B cell (primary cell): Measurements from ENCODE around the gene CFD. TPM values are rescaled to one million over a fixed set of nuclear protein-coding genes. Genes with fewer than 3 reads are reported as not detected.
"Not testable (repeated sequence)": the region's sequence is repeated elsewhere in the genome, so short reads cannot be mapped to it uniquely, and the experiment has no call there.

Experiments
- ATAC-seq: fragments of 200-7000 bp; cut with Tn5 transposase; one replicate; pipeline ENCODE4 v1.10.0; 2021; ENCODE audit warnings: low read depth, mild to moderate bottlenecking, moderate number of reproducible peaks, moderate library complexity
- CTCF ChIA-PET: fragments of 350-600 bp; sonication (Branson Sonifier 250); formaldehyde crosslinking; loops from one replicate; lab custom pipeline; 2021; ENCODE audit warnings: antibody characterized with exemption, inconsistent platforms; lab: Charles Lee
- POLR2A ChIA-PET: fragments of 350-600 bp; sonication (Branson Sonifier 250); formaldehyde crosslinking; loops from one replicate; lab custom pipeline; 2021; ENCODE audit warnings: antibody characterized with exemption; lab: Charles Lee
- DNase-seq: peaks from one replicate; pipeline ENCODE4 v3.0.0; 2013
- H2AFZ ChIP-seq: 2 replicates; pipeline ENCODE4 v1.6.1; 2012; ENCODE audit warnings: mild to moderate bottlenecking, low read depth, low read length; ENCODE audit not compliant: insufficient read depth, poor library complexity, severe bottlenecking
- H3K27ac ChIP-seq, 2 donors: 1 replicate in 1 of 2; 2 replicates in 1 of 2; pipeline ENCODE4 v1.5.1; 2012 to 2013; ENCODE audit warnings: low read length in 2 of 2, mild to moderate bottlenecking in 2 of 2, moderate library complexity in 1 of 2
- H3K27me3 ChIP-seq, 4 experiments: fragments of 200-600 bp in 1 of 4; sonication (generic) in 1 of 4; replicated peaks in 1 of 4; 1 replicate in 2 of 4; 2 replicates in 2 of 4; pipeline versions ENCODE4 v1.6.1 to v1.7.0; 2013 to 2016; ENCODE audit warnings: low read length in 3 of 4, mild to moderate bottlenecking in 2 of 4, mixed read lengths in 1 of 4, moderate library complexity in 1 of 4; ENCODE audit not compliant: insufficient read depth in 4 of 4, control insufficient read depth in 3 of 4; ENCODE audit errors: control extremely low read depth in 1 of 4
- H3K36me3 ChIP-seq, 2 experiments: replicated peaks in 1 of 2; 1 replicate in 1 of 2; 2 replicates in 1 of 2; pipeline versions ENCODE4 v1.6.1 to v1.7.1; 2013; ENCODE audit warnings: low read length in 1 of 2; ENCODE audit not compliant: insufficient read depth in 2 of 2, control insufficient read depth in 1 of 2; ENCODE audit errors: control extremely low read depth in 1 of 2, extremely low read depth in 1 of 2
- H3K4me1 ChIP-seq, 2 donors: fragments of 200-600 bp in 1 of 2; sonication (generic) in 1 of 2; 1 replicate in 1 of 2; 2 replicates in 1 of 2; pipeline versions ENCODE4 v1.5.1 to v1.6.1; 2013 to 2017; ENCODE audit warnings: low read length in 2 of 2; ENCODE audit not compliant: control insufficient read depth in 2 of 2, insufficient read depth in 2 of 2
- H3K4me2 ChIP-seq: replicated peaks from 2 replicates; pipeline ENCODE3; 2012; ENCODE audit warnings: mild to moderate bottlenecking, low read depth, low read length; ENCODE audit not compliant: poor library complexity, severe bottlenecking
- H3K4me3 ChIP-seq, 5 experiments: fragments of 200-600 bp in 1 of 5; sonication (generic) in 1 of 5; 1 replicate in 3 of 5; 2 replicates in 2 of 5; pipeline versions ENCODE4 v1.5.1 to v1.7.0; 2011 to 2016; ENCODE audit warnings: low read length in 4 of 5, mild to moderate bottlenecking in 4 of 5, low read depth in 2 of 5, control low read depth in 1 of 5, moderate library complexity in 1 of 5; ENCODE audit not compliant: insufficient read depth in 1 of 5; ENCODE audit errors: control extremely low read depth in 1 of 5, extremely low read depth in 1 of 5
- H3K79me2 ChIP-seq: fragments of 200-600 bp; sonication (generic); one replicate; pipeline ENCODE4 v1.6.0; 2016; ENCODE audit warnings: low read length; ENCODE audit not compliant: control insufficient read depth, insufficient read depth
- H3K9ac ChIP-seq: fragments of 200-600 bp; sonication (generic); 2 replicates; pipeline ENCODE4 v1.6.1; 2017; ENCODE audit warnings: mild to moderate bottlenecking, low read length, moderate library complexity
- H3K9me3 ChIP-seq, 3 donors: one replicate each; pipeline versions ENCODE4 v1.6.1 to v1.7.1; 2013; ENCODE audit warnings: low read length in 2 of 3; ENCODE audit not compliant: control insufficient read depth in 2 of 3, insufficient read depth in 1 of 3; ENCODE audit errors: control extremely low read depth in 1 of 3
- H4K20me1 ChIP-seq: 2 replicates; pipeline ENCODE4 v1.6.0; 2012; ENCODE audit warnings: mild to moderate bottlenecking, low read length; ENCODE audit not compliant: insufficient read depth, control insufficient read depth, poor library complexity, severe bottlenecking
- H3K27ac Mint-ChIP-seq: one replicate; pipeline ENCODE4 v1.8.0; 2021; ENCODE audit warnings: mixed read lengths
- H3K27me3 Mint-ChIP-seq: one replicate; pipeline ENCODE4 v1.8.0; 2021; ENCODE audit warnings: mixed read lengths
- H3K4me1 Mint-ChIP-seq: one replicate; pipeline ENCODE4 v1.8.0; 2021; ENCODE audit warnings: mixed read lengths
- H3K4me3 Mint-ChIP-seq: one replicate; pipeline ENCODE4 v1.8.0; 2021; ENCODE audit warnings: mixed read lengths
- H3K9me3 Mint-ChIP-seq: one replicate; pipeline ENCODE4 v1.8.0; 2022; ENCODE audit warnings: mixed read lengths; ENCODE audit not compliant: insufficient read depth
- EZH2 ChIP-seq: IDR thresholded peaks from 2 replicates; pipeline ENCODE4 v1.6.1; 2012; ENCODE audit warnings: borderline replicate concordance, low read depth, mild to moderate bottlenecking, moderate library complexity, low read length; ENCODE audit not compliant: insufficient read depth, poor library complexity, severe bottlenecking
- WGBS: methylation state at CpG from one replicate; pipeline ENCODE4 v1.1.5; 2013; ENCODE audit warnings: missing lambda C conversion rate; ENCODE audit not compliant: insufficient coverage; 5-methylcytosine and 5-hydroxymethylcytosine counted together
- intact Hi-C: fragments of 100-400 bp; cut with micrococcal nuclease; formaldehyde crosslinking; loops from one replicate; pipeline ENCODE4 v1.10.0; 2022
- polyA plus RNA-seq: library from polyadenylated mRNA; depleted of rRNA; stranded (reverse); fragments of >200 nt; gene quantifications from 2 replicates; pipeline ENCODE4 v1.2.3, GENCODE V29; 2012
- total RNA-seq, 2 donors: library from RNA; stranded (reverse); fragments of 120-200 nt in 1 of 2; gene quantifications; 1 replicate in 1 of 2; 2 replicates in 1 of 2; pipeline versions ENCODE4 v1.2.3 to v1.2.4, GENCODE V29; 2013 to 2022
- TF ChIP-seq, protein P1 (sequence below): fragments of 200-600 bp; IDR thresholded peaks from one replicate; pipeline ENCODE4 v1.8.0; 2022; ENCODE audit warnings: antibody characterized with exemption, mild to moderate bottlenecking

Gene CFD
- total and polyA plus RNA-seq, 2 donors (not counting 1 experiment from before 2014, with no cell fraction given) = 0.79 to 6.6 TPM

DNA sequence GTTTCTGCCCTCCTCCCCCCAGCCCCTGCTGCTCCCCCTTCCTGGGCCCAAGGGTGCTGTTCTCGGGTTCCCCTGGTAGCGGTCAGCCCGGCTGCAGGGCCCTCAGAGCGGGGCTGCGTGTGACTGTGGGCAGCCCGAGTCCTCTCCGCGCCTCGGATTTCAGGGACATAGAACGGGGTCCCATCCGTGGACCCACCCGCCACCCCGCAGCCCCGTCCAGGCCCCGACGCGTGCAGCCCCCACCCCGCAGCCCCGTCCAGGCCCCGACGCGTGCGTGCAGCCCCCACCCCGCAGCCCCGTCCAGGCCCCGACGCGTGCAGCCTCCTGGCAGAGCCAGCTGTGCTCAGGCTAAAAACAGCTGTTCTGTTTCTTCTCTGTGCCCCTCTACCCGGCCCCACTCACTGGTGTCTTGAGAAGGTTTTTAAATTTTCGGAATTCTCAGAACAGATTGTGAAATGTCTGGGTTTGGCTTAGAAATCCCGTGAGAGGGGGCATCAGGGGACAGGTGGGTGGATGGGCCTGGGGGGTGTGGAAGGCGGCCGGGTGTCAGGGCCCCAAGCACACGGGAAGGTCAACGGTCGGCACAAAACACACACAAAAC, 24.2 kb upstream of the CFD start:
- H3K4me1 Mint-ChIP-seq = no peaks in the 10 kb centered on the region
- CTCF ChIA-PET = no interaction called here
- 86% methylated on average over 27 of the region's 36 CpGs for WGBS
- TF ChIP-seq EZH2 = no peak
- TF ChIP-seq, protein P1, sequence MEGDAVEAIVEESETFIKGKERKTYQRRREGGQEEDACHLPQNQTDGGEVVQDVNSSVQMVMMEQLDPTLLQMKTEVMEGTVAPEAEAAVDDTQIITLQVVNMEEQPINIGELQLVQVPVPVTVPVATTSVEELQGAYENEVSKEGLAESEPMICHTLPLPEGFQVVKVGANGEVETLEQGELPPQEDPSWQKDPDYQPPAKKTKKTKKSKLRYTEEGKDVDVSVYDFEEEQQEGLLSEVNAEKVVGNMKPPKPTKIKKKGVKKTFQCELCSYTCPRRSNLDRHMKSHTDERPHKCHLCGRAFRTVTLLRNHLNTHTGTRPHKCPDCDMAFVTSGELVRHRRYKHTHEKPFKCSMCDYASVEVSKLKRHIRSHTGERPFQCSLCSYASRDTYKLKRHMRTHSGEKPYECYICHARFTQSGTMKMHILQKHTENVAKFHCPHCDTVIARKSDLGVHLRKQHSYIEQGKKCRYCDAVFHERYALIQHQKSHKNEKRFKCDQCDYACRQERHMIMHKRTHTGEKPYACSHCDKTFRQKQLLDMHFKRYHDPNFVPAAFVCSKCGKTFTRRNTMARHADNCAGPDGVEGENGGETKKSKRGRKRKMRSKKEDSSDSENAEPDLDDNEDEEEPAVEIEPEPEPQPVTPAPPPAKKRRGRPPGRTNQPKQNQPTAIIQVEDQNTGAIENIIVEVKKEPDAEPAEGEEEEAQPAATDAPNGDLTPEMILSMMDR = no peak
- Histone ChIP-seq H3K36me3 (no peaks in the 10 kb centered on the region), H3K9ac (no peak overlapping the region), H3K4me2 (no peak overlapping the region), H3K27me3 (peaks cover 0 to 22% (median under 1%) of the 10 kb centered on the region in 4 experiments), H3K27ac (no peak overlapping the region), H3K4me3 (no peak overlapping the region), H3K79me2 (no peaks in the 10 kb centered on the region), H2AFZ (no peak overlapping the region), H3K9me3 (peaks cover 0 to 2% (median 0%) of the 10 kb centered on the region in 3 donors), H4K20me1 (no peaks in the 10 kb centered on the region), H3K4me1 (no peaks in the 10 kb centered on the region)
- H3K27ac Mint-ChIP-seq = no peak overlapping the region
- ATAC-seq (no peak), DNase-seq (no peak)
- H3K27me3 Mint-ChIP-seq = peaks cover 15% of the 10 kb centered on the region
- POLR2A ChIA-PET = no interaction called here
- intact Hi-C loops = no loop called here
- no peak overlapping the region for H3K4me3 Mint-ChIP-seq
- H3K9me3 Mint-ChIP-seq = no peaks in the 10 kb centered on the region

DNA sequence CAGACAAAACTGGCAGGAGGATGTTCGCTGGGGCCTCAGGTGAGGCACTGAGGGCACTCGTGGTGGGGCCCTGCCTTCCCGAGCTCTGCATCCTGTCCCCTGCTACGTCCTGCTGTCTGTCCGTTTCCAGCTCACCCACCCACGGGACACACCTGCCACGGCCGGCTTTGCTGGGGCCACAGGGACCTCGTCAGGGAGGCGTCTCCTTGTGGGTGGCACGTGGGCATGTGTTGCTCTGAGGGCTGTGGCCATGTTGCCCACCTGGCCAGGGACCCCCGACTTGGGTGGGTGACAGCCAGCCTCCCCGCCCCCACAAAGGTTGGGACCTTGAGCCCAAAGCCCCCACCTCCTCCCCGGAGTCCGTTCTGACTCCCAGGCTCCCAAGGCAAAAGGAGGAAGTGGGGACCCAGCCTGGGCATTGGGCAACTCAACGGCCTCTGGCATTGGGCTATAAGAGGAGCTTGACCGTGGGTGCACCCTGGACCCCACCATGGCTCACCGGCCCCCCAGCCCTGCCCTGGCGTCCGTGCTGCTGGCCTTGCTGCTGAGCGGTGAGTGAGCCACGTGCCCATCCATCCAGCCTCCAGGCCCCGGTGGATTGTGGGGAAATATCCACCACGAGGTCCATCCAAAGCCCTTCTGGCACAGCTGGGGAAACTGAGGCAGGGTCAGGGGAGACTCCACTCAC, 18.8 kb upstream of the CFD start, which contains the start of gene PRTN3:
PRTN3 (plus strand) TSS at position 481 of the 688 bp plus-strand sequence; CDS start at position 491, 10 bp downstream.
- CTCF ChIA-PET = no interaction called here
- Histone ChIP-seq H3K4me1 (peaks cover 2 to 8% of the 10 kb centered on the region in 2 donors), H3K9me3 (peaks cover 0 to 4% (median 0%) of the 10 kb centered on the region in 3 donors), H3K36me3 (no peaks in the 10 kb centered on the region), H3K9ac (no peak within 1 kb of the TSS), H4K20me1 (no peaks in the 10 kb centered on the region), H2AFZ (no peak within 1 kb of the TSS), H3K27me3 (peaks cover 0 to 37% (median 12%) of the 10 kb centered on the region in 4 experiments), H3K79me2 (no peaks in the 10 kb centered on the region), H3K4me3 (no peak within 1 kb of the TSS), H3K4me2 (no peak within 1 kb of the TSS), H3K27ac (no peak within 1 kb of the TSS)
- Mint-ChIP-seq H3K9me3 (peaks cover 2% of the 10 kb centered on the region), H3K27ac (no peak within 1 kb of the TSS), H3K27me3 (peaks cover 18% of the 10 kb centered on the region), H3K4me1 (peaks cover 9% of the 10 kb centered on the region), H3K4me3 (no peak within 1 kb of the TSS)
- DNase-seq = no peak
- TF ChIP-seq, protein P1 = no peak
- no peak for TF ChIP-seq EZH2
- no peak for ATAC-seq
- intact Hi-C loops = no loop called here
- WGBS = 68% methylated on average over 22 of the region's 24 CpGs
- POLR2A ChIA-PET = no interaction called here

DNA sequence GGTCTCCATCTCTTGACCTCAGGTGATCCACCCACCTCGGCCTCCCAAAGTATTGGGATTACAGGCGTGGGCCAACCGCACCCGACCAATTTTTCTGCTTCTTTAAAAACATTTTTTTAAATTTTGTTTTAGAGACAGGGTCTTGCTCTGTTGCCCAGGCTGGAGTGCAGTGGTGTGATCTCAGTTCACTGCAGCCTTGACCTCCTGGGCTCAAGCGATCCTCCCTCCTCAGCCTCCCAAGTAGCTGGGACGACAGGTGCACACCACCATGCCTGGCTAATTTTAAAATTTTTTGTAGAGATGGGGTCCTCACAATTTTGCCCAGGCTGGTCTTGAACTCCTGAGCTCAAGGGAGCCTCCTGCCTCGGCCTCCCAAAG, 16.7 kb upstream of the CFD start:
- intact Hi-C loops, H3K27ac Mint-ChIP-seq, DNase-seq, H3K36me3 ChIP-seq, H3K9ac ChIP-seq, H3K4me2 ChIP-seq, H4K20me1 ChIP-seq, H3K4me1 ChIP-seq, CTCF ChIA-PET, H3K4me3 ChIP-seq, H3K9me3 ChIP-seq, H2AFZ ChIP-seq, H3K4me3 Mint-ChIP-seq, ATAC-seq, H3K9me3 Mint-ChIP-seq, H3K79me2 ChIP-seq, POLR2A ChIA-PET, H3K27ac ChIP-seq: not testable (repeated sequence)
- H3K4me1 Mint-ChIP-seq = peaks cover 10% of the 10 kb centered on the region
- peaks cover 0 to 43% (median 15%) of the 10 kb centered on the region in 4 experiments for H3K27me3 ChIP-seq
- H3K27me3 Mint-ChIP-seq = peaks cover 21% of the 10 kb centered on the region
- 78% methylated on average over 3 of the region's 7 CpGs for WGBS
